Inflammatory macrophage treated with lipopolysaccharide for 1 hour (primary cell): Measurements from ENCODE around the gene COL13A1.

Experiments
- DNase-seq, 2 donors: peaks; one replicate each; pipeline ENCODE4 v3.0.0-alpha.2; 2020 to 2022

Gene COL13A1

DNA sequence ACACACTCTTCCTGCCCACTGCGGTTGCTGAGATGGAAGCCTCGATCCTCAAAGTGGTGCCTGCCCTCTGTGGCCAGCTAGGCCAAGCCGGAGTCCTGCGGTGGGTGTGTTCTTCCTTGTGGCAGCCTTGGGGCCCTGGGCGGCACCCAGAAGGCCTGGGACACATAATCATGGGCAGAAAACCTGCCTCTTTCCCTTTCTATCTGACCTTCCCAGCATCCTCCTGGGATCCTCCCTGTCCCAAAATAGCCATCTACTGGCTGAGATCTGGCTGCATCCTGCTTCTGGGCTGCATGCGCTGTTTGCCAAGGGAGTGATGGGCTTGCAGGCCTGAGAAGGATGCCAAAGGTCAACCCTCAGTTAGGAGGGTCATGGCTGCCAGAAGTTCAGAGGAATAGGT, 23.9 kb downstream of the COL13A1 start:
- DNase-seq, result no peak

DNA sequence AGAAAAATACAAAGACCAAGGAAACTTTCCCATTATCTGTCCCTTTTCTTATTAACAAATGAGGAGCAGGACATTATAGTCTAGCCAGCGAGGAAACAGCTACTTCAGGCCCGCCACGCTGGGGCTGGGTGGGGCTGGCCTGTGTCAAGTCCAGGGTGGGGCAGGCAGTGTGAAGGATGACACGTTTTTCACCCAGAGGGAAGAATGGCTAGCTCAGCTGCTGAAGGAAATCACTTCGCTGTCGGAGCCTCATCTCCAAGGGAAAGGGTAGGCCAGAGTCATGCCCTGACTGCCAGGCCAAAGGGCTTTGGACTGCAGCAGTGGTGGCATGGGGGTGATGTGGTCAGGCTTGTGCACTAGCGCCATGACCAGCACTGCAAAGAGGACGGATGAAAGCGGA, 24.4 kb downstream of the COL13A1 start:
- DNase-seq, result no peak

DNA sequence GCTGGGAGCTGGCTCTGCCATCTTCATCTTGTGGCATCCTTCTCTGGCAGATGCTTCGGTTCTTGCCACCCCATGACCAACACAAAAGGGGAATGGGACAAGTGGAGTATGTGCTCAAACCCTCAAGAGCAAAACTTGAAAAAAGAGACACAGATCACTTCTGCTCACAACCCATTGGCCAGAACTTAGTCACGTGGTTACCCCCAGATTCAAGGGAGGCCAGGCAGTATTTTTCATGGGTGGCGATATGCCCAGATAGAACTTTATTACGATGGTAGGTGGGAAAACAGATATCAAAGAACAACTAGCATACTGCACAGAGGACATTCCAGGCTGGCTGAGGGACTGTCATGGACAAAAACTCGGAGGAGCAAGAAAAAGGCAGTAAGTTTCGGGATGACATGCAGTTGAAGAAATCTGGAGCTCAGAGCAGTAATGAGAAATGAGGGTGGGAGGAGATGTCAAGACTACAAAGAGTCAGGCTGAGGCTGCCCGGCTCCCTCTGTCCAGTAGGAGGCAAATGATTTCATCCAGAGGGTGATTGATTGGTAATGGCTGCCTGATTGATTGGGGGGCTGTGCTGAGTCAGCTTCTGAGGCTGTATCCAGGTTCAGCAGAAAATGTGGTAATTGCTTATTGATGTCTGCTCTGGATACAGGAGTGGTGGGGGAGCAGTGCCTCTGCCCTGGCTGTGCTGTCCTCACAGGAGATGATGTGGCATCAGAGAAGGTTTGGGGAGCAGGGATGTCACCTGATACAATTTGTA, 25.3 kb downstream of the COL13A1 start:
- DNase-seq, result no peak

DNA sequence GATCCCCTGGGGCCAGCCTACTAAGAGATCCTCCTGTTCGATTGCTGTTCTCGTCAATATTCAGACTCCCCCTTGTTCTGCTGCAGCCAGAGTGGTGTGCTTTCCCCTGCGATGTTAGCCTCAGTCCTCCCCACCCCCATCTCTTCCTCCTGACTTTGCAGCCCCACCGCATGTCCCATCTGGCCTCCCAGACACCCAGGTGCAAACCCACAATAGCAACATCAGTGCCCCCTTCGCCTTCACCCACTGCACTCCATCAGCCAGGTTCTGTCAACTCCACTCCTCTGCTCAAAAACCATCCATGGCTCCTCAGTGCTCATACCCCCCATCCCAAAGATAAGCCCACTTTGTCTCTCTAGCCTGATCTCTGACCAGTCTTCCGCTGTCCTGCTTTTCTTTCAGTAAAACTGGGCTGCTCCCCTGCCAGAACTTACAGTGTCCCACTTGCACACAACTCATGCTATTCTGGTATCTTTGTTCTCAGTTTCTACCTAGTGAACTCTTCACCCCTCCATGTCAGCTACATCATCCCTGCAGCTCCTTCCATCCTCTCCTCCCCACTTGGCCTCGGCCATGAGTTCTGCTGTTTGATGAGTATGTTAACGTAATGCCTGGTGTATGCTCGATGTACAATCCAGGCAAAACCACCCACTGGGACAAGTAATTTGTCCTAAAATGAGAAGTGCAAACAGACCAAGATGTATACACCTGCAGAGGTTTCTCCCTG, 26.6 kb downstream of the COL13A1 start:
- no peak for DNase-seq

DNA sequence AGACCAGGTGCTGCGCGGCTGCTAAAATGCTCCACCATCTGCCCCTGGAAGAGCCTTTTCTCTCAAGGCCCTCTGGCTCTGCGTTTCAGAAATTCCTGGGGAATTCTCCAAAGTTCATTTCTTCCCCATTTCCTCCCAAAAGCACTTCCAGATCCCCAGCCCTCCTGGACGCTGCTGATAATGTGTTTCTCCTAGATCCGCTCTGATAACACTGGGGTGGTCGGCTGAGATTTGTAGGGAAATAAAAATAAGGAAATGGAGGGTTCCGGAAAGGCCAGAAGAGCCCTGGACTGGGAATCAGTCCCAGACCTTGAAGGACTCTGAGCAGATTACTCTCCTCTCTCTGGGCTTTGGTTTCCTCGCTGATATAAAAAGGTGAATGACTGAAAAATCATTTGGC, 28.1 kb downstream of the COL13A1 start:
- no peak for DNase-seq

DNA sequence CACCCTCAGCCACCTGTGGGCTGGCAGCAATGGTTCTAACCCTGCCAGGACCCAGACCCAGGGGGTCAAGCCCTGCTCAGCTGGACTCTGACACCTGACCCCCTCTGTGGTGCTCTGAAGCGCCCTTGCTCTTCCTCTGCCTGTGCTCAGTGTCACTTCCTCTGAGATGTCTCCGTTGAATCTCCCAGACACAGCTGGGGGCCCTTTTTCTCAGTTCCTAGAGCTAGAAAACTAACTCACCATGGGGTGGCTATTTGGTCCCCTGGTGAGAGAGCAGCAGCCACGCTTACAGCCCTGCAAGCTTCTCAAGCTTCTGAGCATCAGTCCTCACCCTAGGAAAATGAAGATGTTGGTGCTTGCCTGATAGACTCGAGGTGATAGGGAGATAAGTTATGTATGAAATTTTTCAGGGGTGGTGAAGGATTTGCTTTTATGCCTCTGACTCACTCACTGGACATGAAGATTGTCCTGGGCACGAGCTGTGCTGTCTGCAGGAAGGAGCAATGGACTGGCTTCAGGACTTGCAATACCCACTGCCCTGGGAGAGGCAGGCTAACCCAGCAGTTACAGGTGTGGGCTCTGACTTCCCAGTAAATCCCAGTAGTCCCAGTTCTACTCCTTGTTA, 29.6 kb downstream of the COL13A1 start:
- no peak for DNase-seq

DNA sequence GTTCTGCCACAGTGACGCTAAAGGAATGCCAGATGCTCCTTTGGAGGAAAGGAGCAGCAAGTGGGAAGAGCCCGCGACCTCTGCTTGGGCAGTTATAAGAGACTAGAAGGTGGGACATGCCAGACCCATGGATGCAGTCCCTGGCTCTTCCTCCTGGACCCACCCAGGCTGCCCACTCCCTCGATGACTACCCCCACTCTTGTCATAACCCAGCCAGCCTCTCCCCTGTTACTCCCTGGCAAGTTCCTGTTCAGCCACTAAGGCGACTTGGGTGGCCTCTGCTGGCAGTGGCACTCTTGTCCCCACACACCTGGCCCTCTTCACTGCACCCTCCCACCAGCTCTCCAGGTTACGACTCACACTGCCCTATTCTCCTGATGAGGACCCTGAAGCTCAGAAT, 33.5 kb downstream of the COL13A1 start:
- DNase-seq, result no peak

DNA sequence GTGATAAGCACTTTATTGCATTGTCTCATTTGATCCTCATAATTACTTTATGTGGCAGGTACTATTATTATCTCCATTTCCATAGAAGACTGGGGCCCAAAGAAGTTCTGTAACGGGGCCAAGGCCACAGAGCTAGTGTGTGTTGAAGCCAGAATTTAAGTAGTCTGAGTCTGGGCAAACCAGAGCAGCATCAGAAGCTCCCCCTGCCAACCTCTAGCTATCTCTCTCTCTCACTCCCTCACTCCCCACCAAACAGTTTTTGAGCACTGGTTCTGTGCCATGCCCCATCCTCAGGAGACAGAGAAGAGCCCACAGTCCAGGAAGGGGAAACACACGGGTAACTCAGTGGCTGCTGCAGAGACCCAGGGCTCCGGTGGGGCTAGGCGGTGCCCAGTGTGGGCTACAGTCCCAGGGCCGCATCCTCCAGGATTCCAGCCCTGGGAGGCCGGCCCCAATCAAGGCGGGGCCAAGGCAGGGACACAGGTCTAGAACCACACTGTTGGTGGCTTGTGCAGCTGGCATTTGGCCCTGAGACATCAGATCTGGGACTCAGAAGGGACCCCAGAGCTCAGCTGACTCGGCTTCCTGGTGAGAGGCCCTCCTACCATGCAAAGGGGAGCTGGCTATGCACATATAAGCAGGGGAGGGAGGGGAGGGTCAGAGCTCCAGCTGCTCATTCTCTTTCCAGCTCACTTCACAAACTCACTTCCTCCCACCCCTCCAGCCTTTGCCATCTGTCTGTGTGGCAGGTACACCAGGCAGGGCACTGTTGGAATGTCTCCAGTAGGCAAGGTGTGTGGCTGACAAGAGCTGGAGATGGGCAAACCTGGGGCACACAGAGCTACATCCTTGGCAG, 34.4 kb downstream of the COL13A1 start:
- no peak for DNase-seq

DNA sequence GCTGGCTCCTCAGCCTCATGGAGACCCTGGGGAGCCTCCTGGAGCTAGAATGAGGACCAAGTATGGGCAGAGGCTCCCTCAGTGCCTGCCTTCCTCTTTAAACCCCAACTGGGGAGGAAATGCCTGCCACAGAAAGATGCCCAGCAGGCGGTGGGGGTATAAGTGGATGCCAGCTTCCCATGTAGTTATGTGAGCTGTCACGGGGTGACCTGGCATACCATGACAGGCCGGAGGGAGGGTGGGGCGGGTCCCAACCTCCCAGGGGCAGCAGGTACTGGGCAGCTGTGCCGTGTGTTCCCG, 35.0 kb downstream of the COL13A1 start:
- DNase-seq, result no peak

DNA sequence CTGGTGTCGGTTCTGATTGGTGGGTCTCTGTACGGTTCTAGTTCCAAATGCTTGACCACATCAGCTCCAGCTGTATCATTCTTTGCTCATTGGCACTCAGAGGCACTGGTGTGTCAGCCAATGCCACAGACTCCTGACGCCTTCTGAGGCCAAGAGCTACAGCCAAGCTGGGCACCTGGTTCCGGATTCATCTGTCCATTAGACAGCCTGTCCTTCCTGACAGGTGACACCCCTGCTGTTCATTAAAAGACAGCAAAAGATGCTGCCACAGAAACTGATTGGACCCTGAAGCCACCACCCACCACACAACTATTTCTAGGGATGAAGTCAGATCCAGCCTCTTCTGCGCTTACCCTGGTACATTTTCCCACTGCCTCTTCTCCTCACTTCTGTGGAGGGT, 35.6 kb downstream of the COL13A1 start:
- DNase-seq, result no peak

DNA sequence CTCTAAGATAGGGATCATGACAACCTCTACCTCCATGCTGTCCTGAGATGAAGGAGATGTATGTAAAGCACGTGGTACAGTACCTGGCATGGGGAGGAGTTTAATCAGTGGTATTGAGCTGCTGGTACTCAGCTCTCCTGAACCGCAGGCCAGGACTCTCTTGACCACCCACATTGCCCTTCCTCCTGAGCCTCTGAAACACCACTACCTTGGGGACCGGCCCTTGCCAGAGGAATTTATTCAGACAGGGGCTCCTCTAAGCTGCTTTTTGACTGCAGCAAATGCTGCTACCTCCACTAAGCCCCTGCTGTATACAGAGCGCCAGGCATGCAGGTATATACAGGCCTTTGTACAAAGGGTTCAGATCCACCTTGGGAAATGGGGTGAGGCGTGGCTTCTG, 36.7 kb downstream of the COL13A1 start:
- DNase-seq, result no peak

DNA sequence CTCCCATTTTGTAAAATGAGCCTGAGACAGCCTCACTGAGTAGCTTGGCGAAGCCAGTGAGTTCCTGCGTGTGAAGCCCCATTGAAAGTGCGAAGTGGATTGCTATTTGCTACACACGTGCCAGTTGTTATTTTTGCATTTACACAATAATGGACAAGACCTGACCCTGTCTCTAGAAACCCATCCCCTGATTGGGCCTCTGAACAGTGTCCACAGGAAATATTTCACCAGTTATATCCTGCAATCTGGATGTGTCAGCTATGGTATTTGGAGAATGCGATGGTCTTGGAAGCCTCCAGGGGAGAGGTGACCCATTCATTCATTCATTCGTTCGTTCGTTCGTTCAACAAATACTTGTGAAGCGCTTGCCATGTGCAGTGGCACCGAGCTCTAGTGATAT, 37.1 kb downstream of the COL13A1 start:
- DNase-seq, result no peak

DNA sequence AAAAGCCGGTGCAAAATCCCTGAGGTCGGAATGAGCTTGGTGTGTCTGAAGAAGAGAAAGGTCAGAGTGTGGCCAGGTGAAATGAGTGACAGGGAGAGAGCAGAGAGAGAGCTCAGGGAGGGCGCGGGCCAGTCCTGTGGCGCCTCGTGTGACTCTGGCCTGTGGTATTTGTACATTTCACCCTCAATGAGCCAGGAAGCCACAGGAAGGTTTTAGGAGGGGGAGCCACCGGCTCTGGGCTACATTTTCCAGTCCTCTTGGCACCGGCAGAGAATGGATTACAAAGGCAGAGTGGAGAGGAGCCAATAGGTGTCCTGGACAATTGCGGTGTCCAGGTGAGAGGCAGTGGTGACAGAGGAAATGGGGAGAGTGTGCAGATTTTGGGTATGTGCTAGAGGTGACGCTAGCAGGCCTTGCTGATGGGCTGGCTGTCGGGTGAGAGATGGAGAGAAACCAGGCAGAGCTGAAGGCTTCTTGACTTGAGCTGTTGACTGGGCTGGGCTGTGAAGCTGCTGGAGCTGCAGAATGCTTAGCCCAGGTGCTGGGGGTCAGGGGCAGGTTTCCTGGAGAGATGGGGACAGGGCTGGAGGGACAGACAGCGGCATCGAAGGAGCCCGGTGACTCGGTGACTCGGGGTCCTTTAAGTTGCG, 38.1 kb downstream of the COL13A1 start:
- no peak for DNase-seq

DNA sequence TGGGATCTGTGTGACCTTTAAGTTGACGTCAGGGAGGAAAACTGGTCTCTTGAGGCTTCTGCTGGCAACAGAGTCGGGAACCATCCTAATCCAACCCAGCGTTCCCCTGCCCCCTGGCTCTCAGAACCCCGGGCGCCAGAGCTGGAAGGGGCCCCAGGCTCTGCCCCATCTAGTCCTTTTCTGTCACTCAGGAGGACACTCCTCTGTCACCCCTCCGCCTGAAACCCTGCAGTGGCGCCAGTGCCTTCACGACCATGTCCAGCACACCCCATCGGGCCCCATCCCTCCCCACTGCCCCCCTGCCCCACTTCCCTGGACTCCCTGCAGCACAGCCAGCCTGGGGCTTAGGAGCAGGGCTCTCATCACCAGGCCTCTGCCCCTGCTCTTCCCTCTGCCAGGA, 39.1 kb downstream of the COL13A1 start:
- DNase-seq, result no peak

DNA sequence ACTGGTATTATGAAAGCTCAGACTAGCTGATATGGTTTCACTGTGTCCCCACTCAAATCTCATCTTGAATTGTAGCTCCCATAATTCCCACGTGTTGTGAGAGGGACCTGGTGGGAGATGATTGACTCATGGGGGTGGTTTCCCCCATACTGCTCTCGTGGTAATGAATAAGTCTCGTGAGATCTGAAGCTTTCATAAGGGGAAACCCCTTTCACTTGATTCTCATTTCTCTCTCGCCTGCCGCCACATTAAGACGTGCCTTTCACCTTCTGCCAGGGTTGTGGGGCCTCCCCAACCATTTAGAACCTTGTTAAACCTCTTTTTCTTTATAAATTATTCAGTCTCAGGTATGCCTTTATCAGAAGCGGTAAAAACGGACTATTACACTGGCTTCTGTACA, 40.3 kb downstream of the COL13A1 start:
- DNase-seq, result no peak

DNA sequence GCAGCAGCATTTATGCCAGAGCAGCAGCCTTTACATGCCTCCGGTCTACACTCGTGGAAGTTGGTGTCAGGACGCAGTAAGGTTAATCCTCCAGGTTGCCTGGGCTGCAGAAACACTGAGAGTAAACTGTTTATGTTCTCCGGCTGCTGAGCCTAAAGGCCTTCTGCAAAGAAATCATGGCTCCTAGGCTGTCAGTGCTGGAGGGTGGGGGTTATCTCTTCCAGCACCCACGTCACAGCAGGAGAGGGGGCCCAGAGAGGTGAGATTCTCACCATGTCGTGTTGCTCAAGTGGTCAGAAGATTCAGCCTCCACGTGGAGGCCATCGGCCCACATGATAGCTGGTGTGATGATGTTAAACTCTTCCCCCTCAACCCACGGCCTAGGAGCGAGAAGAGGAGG, 41.2 kb downstream of the COL13A1 start:
- DNase-seq, result no peak

DNA sequence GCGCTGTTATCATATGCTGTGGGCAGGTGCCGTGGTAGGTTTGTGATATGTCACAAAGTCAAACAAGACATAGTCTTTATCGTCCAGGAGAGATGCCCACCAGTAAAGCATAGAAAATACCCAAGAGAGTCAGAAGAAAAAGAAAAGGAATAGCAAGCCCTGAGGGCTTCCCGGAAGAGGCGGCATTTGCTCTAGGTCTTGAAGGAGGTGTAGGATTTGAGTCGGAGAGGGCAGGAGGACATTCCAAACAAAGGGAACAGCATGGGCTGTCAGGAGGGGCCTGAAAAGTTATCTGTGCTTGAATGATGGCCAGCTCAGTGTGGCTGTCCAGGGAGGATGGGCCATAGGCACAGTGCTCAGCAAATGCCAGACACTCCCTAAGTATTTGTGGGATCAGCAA, 42.2 kb downstream of the COL13A1 start:
- DNase-seq, result no peak

DNA sequence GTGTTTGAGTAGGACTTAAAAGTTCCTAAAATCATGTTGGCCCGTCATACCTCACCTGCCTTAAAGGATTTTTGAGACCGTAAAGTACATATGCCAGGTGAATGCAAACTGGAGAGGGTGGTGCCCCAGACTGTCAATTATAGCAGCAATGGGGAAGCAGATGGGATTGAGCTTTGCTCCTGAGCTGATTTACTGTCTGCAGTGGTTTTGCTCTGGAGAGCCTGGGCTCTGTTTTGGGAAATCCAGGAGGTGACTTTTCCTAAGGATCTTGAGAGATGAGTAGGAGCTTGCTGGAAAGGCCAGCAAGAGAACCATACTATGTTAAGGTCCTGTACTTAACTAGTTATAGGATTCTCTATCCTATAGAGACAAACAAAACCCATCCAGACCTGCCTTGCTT, 43.0 kb downstream of the COL13A1 start:
- DNase-seq, result no peak

DNA sequence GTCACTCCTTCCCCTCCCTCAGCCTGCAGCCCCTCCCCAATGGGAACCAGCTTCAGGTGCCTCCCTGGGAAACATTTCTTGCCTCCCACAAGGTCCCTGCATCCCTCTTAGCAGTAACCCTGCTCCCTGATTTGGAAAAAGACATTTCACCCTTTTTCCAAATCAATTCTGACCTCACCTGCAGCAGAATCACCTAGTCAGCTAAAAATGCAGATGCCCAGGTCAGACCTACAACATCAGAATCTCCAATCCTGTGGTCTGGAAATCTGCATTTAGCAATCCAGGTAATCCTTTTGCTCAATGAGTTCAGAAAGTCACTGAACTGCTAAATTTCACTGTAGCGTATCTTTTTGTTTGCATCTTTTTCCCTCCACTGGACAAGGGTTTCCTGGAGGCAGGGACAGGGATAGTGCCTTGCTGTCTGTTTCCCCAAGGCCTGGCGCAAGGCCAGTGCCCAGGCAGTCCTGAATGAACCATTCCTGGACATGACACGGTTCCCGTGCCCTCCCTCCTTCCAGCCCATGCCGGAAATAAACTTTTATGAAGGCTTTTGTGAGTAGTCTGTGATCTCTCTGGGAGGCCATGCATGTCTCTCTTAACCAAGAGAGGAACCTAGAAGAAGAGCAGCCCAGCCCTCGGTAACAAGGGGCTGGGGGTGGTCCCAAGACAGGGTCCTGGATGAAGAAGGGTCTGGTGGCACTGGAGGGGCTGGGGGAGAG, 44.0 kb downstream of the COL13A1 start:
- no peak for DNase-seq

DNA sequence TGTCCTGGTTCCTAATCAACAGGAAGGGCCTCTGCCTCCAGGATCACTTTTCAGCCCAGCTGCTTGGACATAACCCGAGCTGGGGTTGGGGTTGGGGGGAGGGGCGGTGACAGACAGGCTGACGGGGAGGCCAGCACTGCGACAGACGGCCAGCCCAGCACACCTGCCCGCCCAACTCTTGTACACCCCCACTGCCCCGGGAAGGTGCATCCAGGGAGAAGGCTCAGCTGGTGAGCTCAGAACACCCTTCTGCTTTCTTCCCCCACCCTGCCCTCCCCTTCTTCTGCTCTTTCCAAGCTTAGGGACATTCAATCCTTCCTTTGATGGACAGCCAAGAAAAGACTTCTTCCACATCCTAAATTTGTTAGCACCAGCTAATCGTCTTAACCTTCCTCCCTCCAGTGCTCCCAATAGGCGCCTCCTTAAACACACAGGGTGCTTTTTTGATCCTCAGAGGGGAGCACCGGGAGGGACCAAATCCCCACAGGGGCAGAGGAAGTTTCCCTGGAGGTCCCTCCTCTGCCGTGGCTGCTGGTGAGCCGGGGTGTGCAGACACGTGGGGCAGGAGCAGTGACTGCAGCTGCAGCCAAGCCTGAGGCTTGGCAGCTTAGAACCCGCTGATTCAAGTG, 44.7 kb downstream of the COL13A1 start:
- DNase-seq, result no peak

DNA sequence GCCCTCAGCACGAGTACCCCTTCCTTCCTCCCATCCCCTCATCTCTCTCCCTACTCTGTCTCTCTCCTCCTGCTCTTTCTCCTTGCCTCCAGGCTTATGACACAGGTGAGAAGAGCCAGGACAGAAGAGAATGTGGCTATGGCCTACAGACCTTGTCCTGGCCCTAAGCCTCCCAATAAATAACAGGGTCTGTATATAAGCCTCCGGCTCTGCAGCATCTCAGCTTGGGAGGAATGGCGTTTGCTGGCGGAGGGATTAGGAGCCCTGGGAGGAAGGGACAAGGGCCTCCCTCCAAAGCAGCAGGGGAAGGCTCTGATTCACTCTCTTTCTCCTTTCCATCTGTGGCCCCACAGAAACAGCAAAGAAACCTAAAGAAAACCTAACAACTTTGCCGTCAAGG, 45.8 kb downstream of the COL13A1 start:
- no peak for DNase-seq

DNA sequence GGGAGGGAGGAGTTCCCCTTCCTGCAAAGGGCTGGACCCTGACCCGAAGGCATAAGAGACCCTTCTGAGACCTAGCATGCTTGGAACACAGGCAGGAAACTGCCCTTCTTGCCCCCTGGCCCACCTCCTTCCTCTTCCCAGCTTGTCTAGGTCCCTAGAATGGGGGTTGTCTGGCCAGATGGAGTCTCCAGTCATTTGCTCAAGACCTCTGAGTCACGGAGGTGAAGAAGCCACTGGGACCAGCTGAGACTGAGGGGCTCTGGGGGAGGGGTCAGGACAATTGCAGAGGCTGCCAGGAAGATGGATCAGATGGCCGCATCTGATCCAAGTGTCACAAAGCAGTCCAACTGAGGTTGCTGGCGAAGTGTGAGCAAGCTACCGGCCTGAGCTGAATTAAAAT, 46.2 kb downstream of the COL13A1 start:
- DNase-seq, result no peak
